Measurements from ENCODE around the gene FBXO41. TPM values are rescaled to one million over a fixed set of nuclear protein-coding genes. Genes with fewer than 3 reads are reported as not detected.

Gene FBXO41
- total RNA-seq, 4 donors from 2014 or later: 1.1 to 8.2 (median 5.7) TPM

DNA sequence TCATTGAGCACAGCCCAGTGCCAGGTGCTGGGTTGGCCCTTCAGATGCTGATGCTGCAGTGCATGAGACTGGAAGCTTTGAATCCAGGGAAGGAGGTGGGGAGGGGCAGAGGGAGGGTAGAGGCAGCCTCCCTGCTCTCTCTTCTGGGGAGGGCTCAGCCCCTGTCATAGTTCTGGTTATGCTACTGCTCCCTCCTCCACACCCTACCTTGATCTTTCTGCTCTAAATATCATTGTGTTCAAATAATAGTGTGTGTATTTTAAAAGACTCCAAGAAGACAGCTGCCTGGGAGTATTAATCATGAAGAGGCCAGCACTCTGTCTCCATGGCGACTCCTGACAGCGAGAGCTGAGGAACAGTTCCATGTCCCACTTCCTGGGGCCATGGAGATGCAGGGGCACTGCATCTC lies 12.9 kb upstream of the FBXO41 start:
- no peak overlapping the region for H3K4me3 ChIP-seq
- peaks cover 82% of the 10 kb centered on the region for H3K27me3 ChIP-seq
- H3K4me1 ChIP-seq: peaks cover 17% of the 10 kb centered on the region
- DNase-seq (ENCODE audit: low spot score in 2 of 2): no peak
- no peak overlapping the region for H3K27ac ChIP-seq
- no peaks in the 10 kb centered on the region for H3K36me3 ChIP-seq
- 8% methylated on average over 2 of the region's 2 CpGs for WGBS
- no peak for TF ChIP-seq POLR2AphosphoS5 (IDR thresholded peaks at IDR 0.05)
- TF ChIP-seq EP300 (IDR thresholded peaks at IDR 0.05): no peak
- no peak for TF ChIP-seq CTCF (IDR thresholded peaks at IDR 0.05)
- TF ChIP-seq POLR2A (IDR thresholded peaks at IDR 0.05): no peak
- no peaks in the 10 kb centered on the region for H3K9me3 ChIP-seq

- 33% methylated on average over 5 of the region's 5 CpGs for WGBS
- no peak overlapping the region for H3K4me3 ChIP-seq
- H3K36me3 ChIP-seq: no peaks in the 10 kb centered on the region
- H3K9me3 ChIP-seq: no peaks in the 10 kb centered on the region
- TF ChIP-seq EP300 (IDR thresholded peaks at IDR 0.05): no peak
- TF ChIP-seq POLR2AphosphoS5 (IDR thresholded peaks at IDR 0.05): no peak
- no peak for TF ChIP-seq POLR2A (IDR thresholded peaks at IDR 0.05)
- no peak for TF ChIP-seq CTCF (IDR thresholded peaks at IDR 0.05)
- H3K27ac ChIP-seq: no peak overlapping the region
- H3K27me3 ChIP-seq: peaks cover 90% of the 10 kb centered on the region
- peaks cover 30% of the 10 kb centered on the region for H3K4me1 ChIP-seq
- no peak for DNase-seq (ENCODE audit: low spot score in 2 of 2)
Observed at GRCh38 chr2:73295751-73296400, 11.6 kb upstream of the FBXO41 start.

- Histone ChIP-seq H3K4me3 (no peak overlapping the region), H3K27ac (no peak overlapping the region), H3K27me3 (peaks cover 94% of the 10 kb centered on the region), H3K4me1 (peaks cover 30% of the 10 kb centered on the region), H3K36me3 (no peaks in the 10 kb centered on the region), H3K9me3 (no peaks in the 10 kb centered on the region)
- DNase-seq (ENCODE audit: low spot score in 2 of 2): no peak
- 89% methylated on average over 2 of the region's 2 CpGs for WGBS
- TF ChIP-seq EP300 (IDR thresholded peaks at IDR 0.05) (no peak), POLR2AphosphoS5 (IDR thresholded peaks at IDR 0.05) (no peak), CTCF (IDR thresholded peaks at IDR 0.05) (no peak), POLR2A (IDR thresholded peaks at IDR 0.05) (no peak)
Observed at GRCh38 chr2:73294239-73294638, 10.0 kb upstream of the FBXO41 start.

DNA sequence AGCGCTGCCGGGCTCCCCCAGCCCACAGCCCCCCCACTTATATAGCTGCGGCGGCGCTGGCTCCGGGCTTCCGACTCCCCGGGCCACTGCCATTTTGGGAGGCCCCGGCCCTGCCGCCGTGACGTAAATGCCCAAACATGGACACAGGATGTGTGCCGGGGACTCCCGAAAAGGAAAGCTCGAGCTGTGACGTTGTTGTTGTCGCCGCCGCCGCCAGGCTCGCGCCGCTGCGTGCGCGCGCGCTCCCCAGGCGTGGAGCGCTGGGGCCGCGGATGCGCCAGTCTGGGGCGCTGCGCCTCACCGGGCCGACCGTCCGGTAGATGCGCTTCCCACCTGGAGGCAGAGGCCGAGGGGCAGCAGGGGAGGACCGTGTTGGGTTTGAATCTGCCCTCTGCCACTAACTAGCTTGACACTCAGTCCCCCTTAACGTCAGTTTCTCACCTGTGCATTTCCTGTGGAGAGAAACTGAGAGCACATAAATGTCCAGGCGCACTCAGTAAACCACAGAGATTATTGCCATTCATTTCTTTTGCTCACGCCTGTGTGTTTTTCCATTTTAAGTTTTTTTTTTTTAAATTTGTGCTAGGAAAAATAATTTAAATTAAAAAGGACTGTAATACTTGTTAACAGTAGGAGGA lies 9.4 kb upstream of the FBXO41 start, which contains the start of gene EGR4:
Gene EGR4 (minus strand): TSS at position 15 of the 638 bp plus-strand sequence. CDS start 231 bp downstream, outside the sequence.
- H3K27me3 ChIP-seq: peaks cover 96% of the 10 kb centered on the region

More for the DNA sequence above, 9.4 kb upstream of the FBXO41 start, which contains the start of gene EGR4:
- no peak for TF ChIP-seq POLR2A (IDR thresholded peaks at IDR 0.05)
- TF ChIP-seq EP300 (IDR thresholded peaks at IDR 0.05): no peak
- TF ChIP-seq CTCF (IDR thresholded peaks at IDR 0.05): no peak
- TF ChIP-seq POLR2AphosphoS5 (IDR thresholded peaks at IDR 0.05): no peak
- H3K9me3 ChIP-seq: no peaks in the 10 kb centered on the region
- peaks cover 30% of the 10 kb centered on the region for H3K4me1 ChIP-seq
- no peak within 1 kb of the TSS for H3K27ac ChIP-seq
- H3K36me3 ChIP-seq: no peaks in the 10 kb centered on the region
- 12% methylated on average over 11 of the region's 45 CpGs for WGBS
- peak within 1 kb of the TSS; percentile 53 for H3K4me3 ChIP-seq
- DNase-seq (ENCODE audit: low spot score in 2 of 2): no peak

All from suprapubic skin (tissue), 4 donors.